PC-3 (cell line): ENCODE results near the gene SUMO2.

Source experiments
- CTCF ChIP-seq: fragments of 300-600 bp; sonication (generic); conservative IDR thresholded peaks from 2 replicates; pipeline ENCODE4 v1.5.1; 2017; ENCODE audit warnings: antibody characterized with exemption, low read depth, mild to moderate bottlenecking, low read length
- EZH2 ChIP-seq: fragments of 300-600 bp; sonication (generic); IDR thresholded peaks from one replicate; pipeline ENCODE4 v1.6.1; 2017; ENCODE audit warnings: antibody characterized with exemption, mild to moderate bottlenecking, low read length; ENCODE audit not compliant: unreplicated experiment
- EZH2phosphoT487 ChIP-seq: fragments of 300-600 bp; sonication (generic); IDR thresholded peaks from 2 replicates; pipeline ENCODE4 v1.6.1; 2018; ENCODE audit warnings: mild to moderate bottlenecking, antibody characterized with exemption, low read length, borderline replicate concordance

GRCh38 chr17:75209061-75209460, 26.3 kb upstream of the SUMO2 start:
- TF ChIP-seq CTCF: no peak
- no peak for TF ChIP-seq EZH2
- no peak for TF ChIP-seq EZH2phosphoT487
